Vagina (tissue), 2 donors: ENCODE measurements around the gene GJD3. TPM values are rescaled to one million over a fixed set of nuclear protein-coding genes. Genes with fewer than 3 reads are reported as not detected.

ENCODE experiments used
- DNase-seq, 2 donors: peaks; one replicate each; pipeline ENCODE4 v3.0.0-alpha.2; 2017; ENCODE audit errors: extremely low spot score in 2 of 2
- H3K27ac ChIP-seq: fragments of 200-600 bp; sonication (generic); one replicate; pipeline ENCODE4 v1.5.1; 2019
- H3K27me3 ChIP-seq: fragments of 200-600 bp; sonication (generic); one replicate; pipeline ENCODE4 v1.5.1; 2019
- H3K36me3 ChIP-seq, 2 donors: fragments of 200-600 bp; sonication (generic); one replicate each; pipeline ENCODE4 v1.5.1; 2017 to 2019
- H3K4me1 ChIP-seq: fragments of 200-600 bp; sonication (generic); one replicate; pipeline ENCODE4 v1.5.1; 2019
- H3K4me3 ChIP-seq, 2 donors: fragments of 200-600 bp; sonication (generic); 1 replicate in 1 of 2; 2 replicates in 1 of 2; pipeline ENCODE4 v1.5.1; 2016 to 2019
- H3K9me3 ChIP-seq: fragments of 200-600 bp; sonication (generic); one replicate; pipeline ENCODE4 v1.5.1; 2019
- CTCF ChIP-seq, 3 experiments: fragments of 450-650 bp in 2 of 3; fragments of 200-600 bp in 1 of 3; sonication (generic) in 1 of 3; IDR thresholded peaks; one replicate each; pipeline ENCODE4 v1.5.1; 2017 to 2019; ENCODE audit warnings: antibody characterized with exemption in 3 of 3, mild to moderate bottlenecking in 2 of 3, moderate library complexity in 2 of 3
- POLR2A ChIP-seq, 2 donors: fragments of 450-650 bp; IDR thresholded peaks; one replicate each; pipeline ENCODE4 v1.6.1; 2017; ENCODE audit warnings: antibody characterized with exemption in 2 of 2, mild to moderate bottlenecking in 2 of 2, moderate library complexity in 2 of 2
- POLR2AphosphoS5 ChIP-seq, 2 donors: sonication (generic); formaldehyde crosslinking; IDR thresholded peaks; one replicate each; pipeline ENCODE4 v1.9.0; 2017; ENCODE audit warnings: antibody characterized with exemption in 2 of 2, mild to moderate bottlenecking in 2 of 2, low read depth in 1 of 2; ENCODE audit not compliant: insufficient read depth in 1 of 2
- intact Hi-C: fragments of 100-400 bp; cut with DNase I; formaldehyde crosslinking; loops from one replicate; pipeline ENCODE4 v1.15.1; 2023
- total RNA-seq: library from RNA; depleted of rRNA; stranded (reverse); fragments of >200 nt; gene quantifications from one replicate; pipeline ENCODE4 v1.2.3, GENCODE V29; 2016

Gene GJD3
- total RNA-seq, 1 donor from 2014 or later = 12.0 TPM

GRCh38 chr17:40317880-40318829 is 46.4 kb downstream of the GJD3 start:
- intact Hi-C loops = no loop called here
- peak overlapping the region; percentile 80 to 86 for H3K4me3 ChIP-seq
- no peaks in the 10 kb centered on the region for H3K36me3 ChIP-seq
- H3K4me1 ChIP-seq = peaks cover 94% of the 10 kb centered on the region
- peak in 1 of 2 donors; percentile 99 for DNase-seq
- H3K9me3 ChIP-seq = no peaks in the 10 kb centered on the region
- H3K27me3 ChIP-seq = no peaks in the 10 kb centered on the region
- no peak for TF ChIP-seq CTCF (IDR thresholded peaks at IDR 0.05)
- TF ChIP-seq POLR2A (IDR thresholded peaks at IDR 0.05) = peak in 1 of 2 donors; percentile 87
- TF ChIP-seq POLR2AphosphoS5 (IDR thresholded peaks at IDR 0.05; ENCODE audit: insufficient read depth in 1 of 2, low read depth in 1 of 2) = peak; percentile 93 to 99
- peak overlapping the region; percentile 96 for H3K27ac ChIP-seq

GRCh38 chr17:40317345-40317873 is 47.1 kb downstream of the GJD3 start:
- H3K27ac ChIP-seq = peak overlapping the region; percentile 96
- peak overlapping the region; percentile 80 to 86 for H3K4me3 ChIP-seq
- peaks cover 94% of the 10 kb centered on the region for H3K4me1 ChIP-seq
- H3K36me3 ChIP-seq = no peaks in the 10 kb centered on the region
- no peaks in the 10 kb centered on the region for H3K27me3 ChIP-seq
- H3K9me3 ChIP-seq = no peaks in the 10 kb centered on the region
- DNase-seq = no peak
- intact Hi-C loops = no loop called here
- TF ChIP-seq CTCF (IDR thresholded peaks at IDR 0.05) (no peak), POLR2AphosphoS5 (IDR thresholded peaks at IDR 0.05; ENCODE audit: insufficient read depth in 1 of 2, low read depth in 1 of 2) (no peak)

- Histone ChIP-seq H3K27me3 (no peaks in the 10 kb centered on the region), H3K27ac (peak overlapping the region; percentile 96), H3K4me1 (peaks cover 94% of the 10 kb centered on the region), H3K36me3 (no peaks in the 10 kb centered on the region), H3K4me3 (peak overlapping the region; percentile 80 to 86), H3K9me3 (no peaks in the 10 kb centered on the region)
- intact Hi-C loops = no loop called here
- TF ChIP-seq CTCF (IDR thresholded peaks at IDR 0.05) = no peak
- TF ChIP-seq POLR2A (IDR thresholded peaks at IDR 0.05) = peak in 1 of 2 donors; percentile 43
- peak; percentile 10 to 80 for TF ChIP-seq POLR2AphosphoS5 (IDR thresholded peaks at IDR 0.05; ENCODE audit: insufficient read depth in 1 of 2, low read depth in 1 of 2)
- DNase-seq = no peak
Observed at GRCh38 chr17:40316571-40317344, 47.8 kb downstream of the GJD3 start.

- no peak for TF ChIP-seq POLR2A (IDR thresholded peaks at IDR 0.05)
- no peak for TF ChIP-seq POLR2AphosphoS5 (IDR thresholded peaks at IDR 0.05; ENCODE audit: insufficient read depth in 1 of 2, low read depth in 1 of 2)
- intact Hi-C loops = no loop called here
- Histone ChIP-seq H3K4me3 (peak overlapping the region; percentile 80 to 86), H3K9me3 (no peaks in the 10 kb centered on the region), H3K4me1 (peaks cover 94% of the 10 kb centered on the region), H3K36me3 (no peaks in the 10 kb centered on the region), H3K27me3 (no peaks in the 10 kb centered on the region), H3K27ac (peak overlapping the region; percentile 96)
- DNase-seq = no peak
Observed at GRCh38 chr17:40315678-40316570, 48.6 kb downstream of the GJD3 start.
